Measurements from ENCODE around the gene DCDC1.

DCDC1 gene

GRCh38 chr11:31150011-31150410, 219.5 kb downstream of the DCDC1 start:
- H3K4me1 ChIP-seq (ENCODE audit: control insufficient read depth, insufficient read depth, low read length, unreplicated experiment) = no peaks in the 10 kb centered on the region
- no peaks in the 10 kb centered on the region for H3K36me3 ChIP-seq (ENCODE audit: insufficient read depth, low read length)
- H2AFZ ChIP-seq (ENCODE audit: low read length, unreplicated experiment) = no peak overlapping the region
- H3K27me3 ChIP-seq (ENCODE audit: insufficient read depth, low read length) = peaks cover 11% of the 10 kb centered on the region; the same call in 1 of the 2 replicates
- H3K79me2 ChIP-seq (ENCODE audit: control insufficient read depth, insufficient read depth, low read length, unreplicated experiment) = no peaks in the 10 kb centered on the region
- H3K27ac ChIP-seq (ENCODE audit: low read depth, low read length) = no peak overlapping the region
- H3K4me3 ChIP-seq (ENCODE audit: low read depth, low read length) = no peak overlapping the region

GRCh38 chr11:31141789-31142188, 227.8 kb downstream of the DCDC1 start:
- no peak overlapping the region for H3K27ac ChIP-seq (ENCODE audit: low read depth, low read length)
- H3K4me1 ChIP-seq (ENCODE audit: control insufficient read depth, insufficient read depth, low read length, unreplicated experiment) = no peaks in the 10 kb centered on the region
- H2AFZ ChIP-seq (ENCODE audit: low read length, unreplicated experiment) = no peak overlapping the region
- no peaks in the 10 kb centered on the region for H3K36me3 ChIP-seq (ENCODE audit: insufficient read depth, low read length)
- no peaks in the 10 kb centered on the region for H3K79me2 ChIP-seq (ENCODE audit: control insufficient read depth, insufficient read depth, low read length, unreplicated experiment)
- H3K4me3 ChIP-seq (ENCODE audit: low read depth, low read length) = no peak overlapping the region
- peaks cover 37% of the 10 kb centered on the region for H3K27me3 ChIP-seq (ENCODE audit: insufficient read depth, low read length)

DNA sequence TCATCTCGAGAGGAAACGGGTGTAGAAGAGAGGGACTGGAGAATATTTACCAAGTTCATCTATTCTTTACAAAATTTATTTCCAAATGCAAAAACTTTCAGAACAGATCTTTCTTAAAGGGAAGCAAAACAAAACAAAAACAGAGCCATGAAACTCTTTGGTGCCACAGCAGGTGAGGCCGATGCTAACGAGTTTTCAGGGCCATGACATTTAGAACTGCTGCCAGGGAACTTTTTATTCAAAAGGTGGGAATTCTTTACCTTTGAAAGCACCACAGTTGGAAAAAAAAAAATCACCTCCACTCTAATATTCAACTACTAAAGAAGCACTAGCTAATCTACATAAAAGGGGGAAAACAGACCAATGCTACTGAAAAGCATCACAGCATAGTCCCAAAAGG, 230.1 kb downstream of the DCDC1 start:
- Histone ChIP-seq H3K27ac (ENCODE audit: low read depth, low read length) (no peak overlapping the region), H3K27me3 (ENCODE audit: insufficient read depth, low read length) (peaks cover 37% of the 10 kb centered on the region), H2AFZ (ENCODE audit: low read length, unreplicated experiment) (no peak overlapping the region), H3K4me1 (ENCODE audit: control insufficient read depth, insufficient read depth, low read length, unreplicated experiment) (no peaks in the 10 kb centered on the region), H3K36me3 (ENCODE audit: insufficient read depth, low read length) (no peaks in the 10 kb centered on the region), H3K4me3 (ENCODE audit: low read depth, low read length) (no peak overlapping the region), H3K79me2 (ENCODE audit: control insufficient read depth, insufficient read depth, low read length, unreplicated experiment) (no peaks in the 10 kb centered on the region)

- H3K4me1 ChIP-seq (ENCODE audit: control insufficient read depth, insufficient read depth, low read length, unreplicated experiment) = no peaks in the 10 kb centered on the region
- peaks cover 8% of the 10 kb centered on the region; the same call in 1 of the 2 replicates for H3K27me3 ChIP-seq (ENCODE audit: insufficient read depth, low read length)
- no peaks in the 10 kb centered on the region for H3K36me3 ChIP-seq (ENCODE audit: insufficient read depth, low read length)
- no peak overlapping the region for H3K4me3 ChIP-seq (ENCODE audit: low read depth, low read length)
- no peak overlapping the region for H2AFZ ChIP-seq (ENCODE audit: low read length, unreplicated experiment)
- H3K79me2 ChIP-seq (ENCODE audit: control insufficient read depth, insufficient read depth, low read length, unreplicated experiment) = no peaks in the 10 kb centered on the region
- no peak overlapping the region for H3K27ac ChIP-seq (ENCODE audit: low read depth, low read length)
These were observed 236.8 kb downstream of the DCDC1 start for GRCh38 chr11:31132531-31133421.

DNA sequence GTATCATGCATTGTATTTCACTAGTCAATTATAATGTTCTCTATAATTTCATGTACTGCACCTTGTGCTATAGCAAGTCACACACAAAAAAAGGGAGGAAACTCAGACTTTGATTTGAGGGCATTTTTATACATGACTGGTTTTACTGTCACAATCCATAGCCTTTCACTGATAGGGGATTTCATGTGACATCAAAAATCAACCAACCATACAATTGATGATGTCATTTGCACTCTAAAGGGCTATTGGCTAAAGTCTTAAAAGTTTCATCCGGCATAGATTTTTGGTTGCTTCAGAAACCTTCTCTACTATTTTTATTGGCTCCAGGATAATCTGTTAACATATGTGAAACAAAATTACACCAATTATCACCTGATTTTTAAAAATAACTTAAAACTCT, 237.8 kb downstream of the DCDC1 start:
- Histone ChIP-seq H3K27ac (ENCODE audit: low read depth, low read length) (no peak overlapping the region), H3K4me3 (ENCODE audit: low read depth, low read length) (no peak overlapping the region), H3K79me2 (ENCODE audit: control insufficient read depth, insufficient read depth, low read length, unreplicated experiment) (no peaks in the 10 kb centered on the region), H3K27me3 (ENCODE audit: insufficient read depth, low read length) (peaks cover 8% of the 10 kb centered on the region; the same call in 1 of the 2 replicates), H2AFZ (ENCODE audit: low read length, unreplicated experiment) (no peak overlapping the region), H3K36me3 (ENCODE audit: insufficient read depth, low read length) (no peaks in the 10 kb centered on the region), H3K4me1 (ENCODE audit: control insufficient read depth, insufficient read depth, low read length, unreplicated experiment) (no peaks in the 10 kb centered on the region)

DNA sequence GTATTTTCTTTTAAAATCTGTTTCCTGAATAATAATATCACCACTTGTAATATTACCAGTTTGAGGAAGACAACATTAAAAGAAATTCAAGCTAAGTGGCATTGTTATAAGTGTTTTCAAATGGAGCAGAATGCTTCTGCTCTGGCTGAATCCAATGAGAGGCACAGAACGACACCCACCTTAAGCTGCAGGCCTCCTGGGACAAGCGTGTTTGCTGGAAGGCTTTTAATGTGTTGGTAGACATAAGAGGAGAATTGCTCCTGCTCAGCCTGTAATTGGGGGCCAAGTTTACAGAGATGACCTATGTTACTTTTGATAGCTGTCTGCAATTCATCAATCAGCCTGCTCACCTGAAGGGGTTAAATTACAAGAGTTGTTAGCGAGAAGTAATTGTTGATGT, 242.2 kb downstream of the DCDC1 start:
- Histone ChIP-seq H3K36me3 (ENCODE audit: insufficient read depth, low read length) (no peaks in the 10 kb centered on the region), H3K4me3 (ENCODE audit: low read depth, low read length) (no peak overlapping the region), H3K4me1 (ENCODE audit: control insufficient read depth, insufficient read depth, low read length, unreplicated experiment) (no peaks in the 10 kb centered on the region), H3K27ac (ENCODE audit: low read depth, low read length) (no peak overlapping the region), H3K79me2 (ENCODE audit: control insufficient read depth, insufficient read depth, low read length, unreplicated experiment) (no peaks in the 10 kb centered on the region), H3K27me3 (ENCODE audit: insufficient read depth, low read length) (peaks cover 8% of the 10 kb centered on the region; the same call in 1 of the 2 replicates), H2AFZ (ENCODE audit: low read length, unreplicated experiment) (no peak overlapping the region)

GRCh38 chr11:31120428-31120827, 249.1 kb downstream of the DCDC1 start:
- H3K27me3 ChIP-seq (ENCODE audit: insufficient read depth, low read length) = peaks cover 13% of the 10 kb centered on the region
- H2AFZ ChIP-seq (ENCODE audit: low read length, unreplicated experiment) = no peak overlapping the region
- H3K79me2 ChIP-seq (ENCODE audit: control insufficient read depth, insufficient read depth, low read length, unreplicated experiment) = no peaks in the 10 kb centered on the region
- no peak overlapping the region for H3K27ac ChIP-seq (ENCODE audit: low read depth, low read length)
- no peaks in the 10 kb centered on the region for H3K36me3 ChIP-seq (ENCODE audit: insufficient read depth, low read length)
- H3K4me1 ChIP-seq (ENCODE audit: control insufficient read depth, insufficient read depth, low read length, unreplicated experiment) = no peaks in the 10 kb centered on the region
- no peak overlapping the region for H3K4me3 ChIP-seq (ENCODE audit: low read depth, low read length)

- H2AFZ ChIP-seq (ENCODE audit: low read length, unreplicated experiment) = no peak overlapping the region
- H3K36me3 ChIP-seq (ENCODE audit: insufficient read depth, low read length) = no peaks in the 10 kb centered on the region
- H3K79me2 ChIP-seq (ENCODE audit: control insufficient read depth, insufficient read depth, low read length, unreplicated experiment) = no peaks in the 10 kb centered on the region
- H3K4me1 ChIP-seq (ENCODE audit: control insufficient read depth, insufficient read depth, low read length, unreplicated experiment) = no peaks in the 10 kb centered on the region
- no peak overlapping the region for H3K4me3 ChIP-seq (ENCODE audit: low read depth, low read length)
- H3K27ac ChIP-seq (ENCODE audit: low read depth, low read length) = no peak overlapping the region
- H3K27me3 ChIP-seq (ENCODE audit: insufficient read depth, low read length) = peaks cover 13% of the 10 kb centered on the region
These were observed 251.0 kb downstream of the DCDC1 start for GRCh38 chr11:31118566-31118965.

DNA sequence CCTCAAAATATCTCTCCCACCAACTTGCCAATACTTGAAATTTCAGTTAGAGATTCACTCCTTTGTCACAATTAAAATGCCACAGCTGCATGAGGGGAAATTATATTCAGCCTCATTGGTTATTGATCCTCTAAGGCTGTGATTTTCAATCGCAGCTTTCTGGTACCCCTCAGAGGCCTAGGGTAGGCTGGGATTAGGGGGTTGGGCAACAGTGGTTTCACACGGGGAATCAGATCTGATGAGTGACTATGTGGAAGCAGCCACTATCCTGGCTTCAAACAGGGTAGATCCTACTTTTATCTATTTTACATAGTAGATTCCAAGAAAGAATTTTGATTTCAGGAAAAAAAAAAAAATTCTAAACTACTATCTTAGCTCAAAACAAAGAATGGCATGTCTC, 252.5 kb downstream of the DCDC1 start:
- Histone ChIP-seq H3K27ac (ENCODE audit: low read depth, low read length) (no peak overlapping the region), H3K4me1 (ENCODE audit: control insufficient read depth, insufficient read depth, low read length, unreplicated experiment) (no peaks in the 10 kb centered on the region), H3K4me3 (ENCODE audit: low read depth, low read length) (no peak overlapping the region), H3K36me3 (ENCODE audit: insufficient read depth, low read length) (no peaks in the 10 kb centered on the region), H3K27me3 (ENCODE audit: insufficient read depth, low read length) (peaks cover 20% of the 10 kb centered on the region), H3K79me2 (ENCODE audit: control insufficient read depth, insufficient read depth, low read length, unreplicated experiment) (no peaks in the 10 kb centered on the region), H2AFZ (ENCODE audit: low read length, unreplicated experiment) (no peak overlapping the region)

- H3K27ac ChIP-seq (ENCODE audit: low read depth, low read length) = no peak overlapping the region
- no peaks in the 10 kb centered on the region for H3K4me1 ChIP-seq (ENCODE audit: control insufficient read depth, insufficient read depth, low read length, unreplicated experiment)
- no peaks in the 10 kb centered on the region for H3K36me3 ChIP-seq (ENCODE audit: insufficient read depth, low read length)
- no peaks in the 10 kb centered on the region for H3K79me2 ChIP-seq (ENCODE audit: control insufficient read depth, insufficient read depth, low read length, unreplicated experiment)
- H3K4me3 ChIP-seq (ENCODE audit: low read depth, low read length) = no peak overlapping the region
- no peak overlapping the region for H2AFZ ChIP-seq (ENCODE audit: low read length, unreplicated experiment)
- H3K27me3 ChIP-seq (ENCODE audit: insufficient read depth, low read length) = peaks cover 31% of the 10 kb centered on the region
These were observed 255.1 kb downstream of the DCDC1 start for GRCh38 chr11:31114442-31114841.

GRCh38 chr11:31110830-31111229, 258.7 kb downstream of the DCDC1 start:
- Histone ChIP-seq H2AFZ (ENCODE audit: low read length, unreplicated experiment) (no peak overlapping the region), H3K27me3 (ENCODE audit: insufficient read depth, low read length) (peaks cover 42% of the 10 kb centered on the region), H3K79me2 (ENCODE audit: control insufficient read depth, insufficient read depth, low read length, unreplicated experiment) (no peaks in the 10 kb centered on the region), H3K36me3 (ENCODE audit: insufficient read depth, low read length) (no peaks in the 10 kb centered on the region), H3K4me3 (ENCODE audit: low read depth, low read length) (no peak overlapping the region), H3K27ac (ENCODE audit: low read depth, low read length) (no peak overlapping the region), H3K4me1 (ENCODE audit: control insufficient read depth, insufficient read depth, low read length, unreplicated experiment) (no peaks in the 10 kb centered on the region)
